Measurements from ENCODE around the gene GRM7. TPM values are rescaled to one million over a fixed set of nuclear protein-coding genes. Genes with fewer than 3 reads are reported as not detected.

GRM7 gene
- total and polyA plus RNA-seq, 8 donors: 0.05 to 2.2 TPM; not detected in 6

GRCh38 chr3:7632305-7632704 lies 771.4 kb downstream of the GRM7 start:
- H3K27ac ChIP-seq: no peak overlapping the region
- H3K27me3 ChIP-seq: no peaks in the 10 kb centered on the region
- TF ChIP-seq POLR2AphosphoS5 (IDR thresholded peaks at IDR 0.05): no peak
- TF ChIP-seq EP300 (IDR thresholded peaks at IDR 0.05): no peak
- no peak for TF ChIP-seq POLR2A (IDR thresholded peaks at IDR 0.05)
- no peak for TF ChIP-seq CTCF (IDR thresholded peaks at IDR 0.05)
- DNase-seq: no peak
- no peak overlapping the region for H3K4me3 ChIP-seq
- H3K4me1 ChIP-seq: peaks cover 0 to 6% (median 0%) of the 10 kb centered on the region in 4 donors
- no peaks in the 10 kb centered on the region for H3K9me3 ChIP-seq
- H3K36me3 ChIP-seq: no peaks in the 10 kb centered on the region
- intact Hi-C loops (cut with DNase I; ENCODE audit: low total_unique reads): no loop called here

DNA sequence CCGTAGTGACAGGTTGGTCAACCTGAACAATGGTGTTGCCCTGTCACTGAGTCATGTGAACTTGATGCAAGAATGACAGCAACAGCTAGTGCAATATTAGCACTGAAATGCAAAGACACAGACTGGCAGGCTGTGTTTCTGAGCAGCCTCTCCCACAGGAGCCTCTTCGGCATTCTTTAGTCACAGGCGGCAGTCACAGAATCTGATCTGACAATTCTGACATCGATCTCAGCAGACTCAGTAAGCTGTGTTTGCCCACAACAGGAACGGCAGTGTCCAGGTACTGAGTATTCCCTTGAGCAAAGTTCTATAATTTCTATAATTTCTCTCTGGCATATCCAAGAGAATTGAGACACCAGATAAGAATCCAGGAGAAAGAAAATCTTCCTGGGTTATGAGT lies 776.8 kb downstream of the GRM7 start:
- WGBS, 5 donors: 68 to 80% (median 70%) methylated on average over 5 of the region's 5 CpGs
- Histone ChIP-seq H3K27me3 (no peaks in the 10 kb centered on the region), H3K4me1 (peaks cover 0 to 7% (median 0%) of the 10 kb centered on the region in 4 donors), H3K9me3 (no peaks in the 10 kb centered on the region), H3K27ac (no peak overlapping the region), H3K36me3 (no peaks in the 10 kb centered on the region), H3K4me3 (no peak overlapping the region)
- DNase-seq: no peak
- no peak for TF ChIP-seq CTCF (IDR thresholded peaks at IDR 0.05)
- TF ChIP-seq POLR2A (IDR thresholded peaks at IDR 0.05): no peak
- no peak for TF ChIP-seq POLR2AphosphoS5 (IDR thresholded peaks at IDR 0.05)
- TF ChIP-seq EP300 (IDR thresholded peaks at IDR 0.05): no peak
- intact Hi-C loops (cut with DNase I; ENCODE audit: low total_unique reads): no loop called here

- Histone ChIP-seq H3K9me3 (no peaks in the 10 kb centered on the region), H3K4me1 (peaks cover 0 to 7% (median 0%) of the 10 kb centered on the region in 4 donors), H3K36me3 (no peaks in the 10 kb centered on the region), H3K27me3 (no peaks in the 10 kb centered on the region), H3K27ac (no peak overlapping the region), H3K4me3 (no peak overlapping the region)
- no peak for DNase-seq
- intact Hi-C loops (cut with DNase I; ENCODE audit: low total_unique reads): no loop called here
- TF ChIP-seq CTCF (IDR thresholded peaks at IDR 0.05) (no peak), EP300 (IDR thresholded peaks at IDR 0.05) (no peak), POLR2AphosphoS5 (IDR thresholded peaks at IDR 0.05) (no peak), POLR2A (IDR thresholded peaks at IDR 0.05) (no peak)
Measured at GRCh38 chr3:7638103-7638502, 777.2 kb downstream of the GRM7 start.

DNA sequence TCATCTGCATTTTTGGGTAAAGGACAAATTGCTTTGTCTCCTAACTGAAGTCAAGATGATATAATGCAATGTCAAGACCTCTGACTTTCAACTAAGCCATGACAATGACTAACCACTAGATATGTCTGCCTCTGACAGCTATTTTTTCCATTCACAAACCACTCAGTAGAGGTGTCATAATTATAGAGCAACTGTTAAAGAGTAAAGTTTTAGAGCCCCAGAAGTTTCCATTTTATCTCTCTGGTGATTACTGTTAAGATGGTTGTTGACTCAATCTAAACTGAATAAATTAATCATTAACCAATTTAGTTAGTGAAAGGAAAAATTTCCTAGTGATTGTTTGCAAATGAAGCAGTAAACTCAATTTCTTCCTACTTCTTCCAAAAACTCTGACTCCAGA lies 779.9 kb downstream of the GRM7 start:
- Histone ChIP-seq H3K9me3 (no peaks in the 10 kb centered on the region), H3K27ac (no peak overlapping the region), H3K27me3 (no peaks in the 10 kb centered on the region), H3K4me3 (no peak overlapping the region), H3K4me1 (peaks cover 0 to 7% (median 0%) of the 10 kb centered on the region in 4 donors), H3K36me3 (no peaks in the 10 kb centered on the region)
- intact Hi-C loops (cut with DNase I; ENCODE audit: low total_unique reads): no loop called here
- peak in 1 of 2 donors; percentile 10 for DNase-seq
- no peak for TF ChIP-seq EP300 (IDR thresholded peaks at IDR 0.05)
- no peak for TF ChIP-seq POLR2AphosphoS5 (IDR thresholded peaks at IDR 0.05)

DNA sequence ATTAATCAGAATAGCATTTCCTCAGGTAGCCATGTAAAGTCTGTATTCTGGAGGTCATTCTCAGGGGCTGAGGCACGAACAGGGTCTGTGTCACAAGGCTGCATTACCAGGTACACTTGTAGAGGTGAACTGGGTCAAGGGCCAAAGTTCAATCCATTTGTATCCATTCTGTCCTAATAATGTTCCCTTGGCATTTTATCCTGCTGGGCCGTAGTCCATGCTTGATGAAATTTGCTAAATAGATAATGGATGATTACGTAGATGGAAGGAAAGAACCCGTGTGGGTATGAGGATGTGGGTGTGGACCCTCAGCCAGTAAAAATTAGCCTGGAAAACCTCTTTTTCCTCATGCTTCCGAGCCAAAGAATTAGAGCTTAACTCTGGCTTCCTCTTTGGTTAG lies 785.9 kb downstream of the GRM7 start:
- Histone ChIP-seq H3K4me1 (no peaks in the 10 kb centered on the region), H3K27ac (no peak overlapping the region), H3K4me3 (no peak overlapping the region), H3K36me3 (no peaks in the 10 kb centered on the region), H3K27me3 (no peaks in the 10 kb centered on the region), H3K9me3 (no peaks in the 10 kb centered on the region)
- WGBS, 5 donors: 69 to 80% (median 78%) methylated on average over 5 of the region's 5 CpGs
- DNase-seq: no peak
- intact Hi-C loops (cut with DNase I; ENCODE audit: low total_unique reads): no loop called here
- TF ChIP-seq CTCF (IDR thresholded peaks at IDR 0.05) (no peak), POLR2AphosphoS5 (IDR thresholded peaks at IDR 0.05) (no peak), POLR2A (IDR thresholded peaks at IDR 0.05) (no peak), EP300 (IDR thresholded peaks at IDR 0.05) (no peak)
